Activated CD8-positive, alpha-beta T cell treated with anti-CD3 and anti-CD28 coated beads for 36 hours (primary cell): ENCODE measurements around the gene ZNF407. TPM values are rescaled to one million over a fixed set of nuclear protein-coding genes. Genes with fewer than 3 reads are reported as not detected.

Source experiments
- ATAC-seq: fragments of 200-7000 bp; cut with Tn5 transposase; one replicate; pipeline ENCODE4 v1.10.0; 2021; ENCODE audit warnings: mild to moderate bottlenecking, moderate library complexity
- CTCF ChIA-PET: fragments of 350-600 bp; sonication (Branson Sonifier 250); formaldehyde crosslinking; loops from one replicate; lab custom pipeline; 2021; ENCODE audit warnings: antibody characterized with exemption; lab: Charles Lee
- POLR2A ChIA-PET: fragments of 350-600 bp; sonication (Branson Sonifier 250); formaldehyde crosslinking; loops from one replicate; lab custom pipeline; 2021; ENCODE audit warnings: antibody characterized with exemption; lab: Charles Lee
- DNase-seq: peaks from one replicate; pipeline ENCODE4 v3.0.0-alpha.2; 2020
- H3K27ac Mint-ChIP-seq: one replicate; pipeline ENCODE4 v1.8.0; 2021; ENCODE audit warnings: mild to moderate bottlenecking, mixed read lengths
- H3K27me3 Mint-ChIP-seq: one replicate; pipeline ENCODE4 v1.8.0; 2021; ENCODE audit warnings: mixed read lengths
- H3K36me3 Mint-ChIP-seq: one replicate; pipeline ENCODE4 v1.8.0; 2021; ENCODE audit warnings: low read depth, mixed read lengths
- H3K4me1 Mint-ChIP-seq: one replicate; pipeline ENCODE4 v1.8.0; 2021; ENCODE audit warnings: low read depth, mixed read lengths
- H3K4me3 Mint-ChIP-seq: one replicate; pipeline ENCODE4 v1.8.0; 2021; ENCODE audit warnings: mild to moderate bottlenecking, moderate library complexity, mixed read lengths
- H3K9me3 Mint-ChIP-seq: one replicate; pipeline ENCODE4 v1.8.0; 2021; ENCODE audit warnings: mixed read lengths
- intact Hi-C: fragments of 100-400 bp; cut with micrococcal nuclease; formaldehyde crosslinking; loops from one replicate; pipeline ENCODE4 v1.10.0; 2022
- total RNA-seq, 2 experiments: library from RNA; stranded (reverse); gene quantifications; one replicate each; pipeline ENCODE4 v1.2.3, GENCODE V29; 2021
- TF ChIP-seq, protein P1 (sequence below): fragments of 200-600 bp; IDR thresholded peaks from one replicate; pipeline ENCODE4 v1.8.0; 2022; ENCODE audit warnings: antibody characterized with exemption, mild to moderate bottlenecking

ZNF407 gene
- total RNA-seq, 2 experiments from 2014 or later = 9.9 to 10.8 TPM

DNA sequence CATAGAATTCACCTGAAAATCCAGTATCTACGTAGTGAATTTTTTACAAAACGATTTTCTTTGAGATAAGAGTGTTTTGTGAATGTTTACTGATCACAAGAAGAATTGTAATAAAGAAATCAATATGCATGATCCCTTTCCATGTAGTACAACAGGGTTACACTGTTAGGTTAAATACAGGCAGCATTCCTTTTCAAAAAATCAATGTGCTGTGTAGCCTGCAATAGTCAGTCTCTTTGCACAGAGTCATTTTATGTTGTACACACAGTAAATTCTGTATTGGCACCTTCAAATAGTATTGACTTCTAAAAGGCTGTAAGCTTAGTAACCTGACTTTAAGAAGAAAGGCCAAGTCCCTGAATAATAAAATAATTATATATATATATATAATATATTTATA, 63.3 kb downstream of the ZNF407 start:
- TF ChIP-seq, protein P1, sequence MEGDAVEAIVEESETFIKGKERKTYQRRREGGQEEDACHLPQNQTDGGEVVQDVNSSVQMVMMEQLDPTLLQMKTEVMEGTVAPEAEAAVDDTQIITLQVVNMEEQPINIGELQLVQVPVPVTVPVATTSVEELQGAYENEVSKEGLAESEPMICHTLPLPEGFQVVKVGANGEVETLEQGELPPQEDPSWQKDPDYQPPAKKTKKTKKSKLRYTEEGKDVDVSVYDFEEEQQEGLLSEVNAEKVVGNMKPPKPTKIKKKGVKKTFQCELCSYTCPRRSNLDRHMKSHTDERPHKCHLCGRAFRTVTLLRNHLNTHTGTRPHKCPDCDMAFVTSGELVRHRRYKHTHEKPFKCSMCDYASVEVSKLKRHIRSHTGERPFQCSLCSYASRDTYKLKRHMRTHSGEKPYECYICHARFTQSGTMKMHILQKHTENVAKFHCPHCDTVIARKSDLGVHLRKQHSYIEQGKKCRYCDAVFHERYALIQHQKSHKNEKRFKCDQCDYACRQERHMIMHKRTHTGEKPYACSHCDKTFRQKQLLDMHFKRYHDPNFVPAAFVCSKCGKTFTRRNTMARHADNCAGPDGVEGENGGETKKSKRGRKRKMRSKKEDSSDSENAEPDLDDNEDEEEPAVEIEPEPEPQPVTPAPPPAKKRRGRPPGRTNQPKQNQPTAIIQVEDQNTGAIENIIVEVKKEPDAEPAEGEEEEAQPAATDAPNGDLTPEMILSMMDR = no peak
- intact Hi-C loops = no loop called here
- ChIA-PET POLR2A (no interaction called here), CTCF (interaction anchor here (1.2 kb wide), 1 partner anchor 38 kb away, joined by 3 read pairs; no protein-coding TSS in a partner anchor)
- H3K4me3 Mint-ChIP-seq = no peak overlapping the region
- H3K4me1 Mint-ChIP-seq = no peaks in the 10 kb centered on the region
- H3K9me3 Mint-ChIP-seq = no peaks in the 10 kb centered on the region
- ATAC-seq = no peak
- DNase-seq = no peak
- no peak overlapping the region for H3K27ac Mint-ChIP-seq
- no peaks in the 10 kb centered on the region for H3K27me3 Mint-ChIP-seq
- H3K36me3 Mint-ChIP-seq = no peaks in the 10 kb centered on the region

DNA sequence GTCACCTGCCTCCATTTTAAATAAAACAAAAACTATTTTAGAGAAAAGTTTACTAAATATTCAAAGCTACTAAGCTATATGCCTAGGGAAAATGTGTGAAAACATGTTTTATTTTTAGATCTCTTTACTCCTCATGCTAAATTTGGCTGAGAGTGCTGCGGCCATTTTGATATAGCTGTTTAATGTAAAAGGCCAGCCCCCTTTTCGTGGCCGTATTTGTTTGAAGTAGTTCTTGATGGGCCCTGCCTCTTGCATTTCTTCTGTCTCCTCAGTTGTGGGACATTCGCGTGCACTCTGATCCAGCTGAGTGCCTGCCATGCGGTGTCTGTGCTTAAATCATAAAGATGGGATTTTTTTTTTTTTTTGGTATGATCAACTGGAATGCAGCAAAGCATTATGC, 64.0 kb downstream of the ZNF407 start:
- Mint-ChIP-seq H3K4me1 (no peaks in the 10 kb centered on the region), H3K36me3 (no peaks in the 10 kb centered on the region), H3K27ac (no peak overlapping the region), H3K27me3 (no peaks in the 10 kb centered on the region), H3K4me3 (no peak overlapping the region), H3K9me3 (no peaks in the 10 kb centered on the region)
- intact Hi-C loops = no loop called here
- no peak for DNase-seq
- CTCF ChIA-PET = interaction anchor here (1.2 kb wide), 1 partner anchor 38 kb away, joined by 3 read pairs; no protein-coding TSS in a partner anchor
- POLR2A ChIA-PET = no interaction called here
- TF ChIP-seq, protein P1 = no peak
- no peak for ATAC-seq

- TF ChIP-seq, protein P1 = no peak
- intact Hi-C loops = no loop called here
- POLR2A ChIA-PET = no interaction called here
Observed at GRCh38 chr18:74662622-74663021, 65.0 kb downstream of the ZNF407 start.

DNA sequence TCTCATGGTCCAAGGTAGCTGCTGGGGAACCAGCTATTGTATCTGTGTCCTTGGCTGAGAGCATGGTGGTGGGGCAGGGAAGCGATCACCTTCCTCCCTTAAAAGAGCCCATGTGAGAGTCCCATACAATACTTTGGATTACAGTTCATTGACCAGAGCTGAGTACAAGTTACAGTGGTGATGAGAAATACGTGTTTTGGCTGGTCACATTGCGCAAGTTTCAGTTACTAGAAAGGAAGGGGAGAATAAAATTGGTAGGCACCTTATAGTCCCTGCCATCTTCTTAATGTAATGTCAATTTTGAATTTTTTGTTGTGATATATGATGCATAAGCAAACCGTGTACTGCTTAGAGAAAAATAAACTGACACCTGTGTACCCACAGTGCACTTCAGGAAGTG, 67.7 kb downstream of the ZNF407 start:
- H3K4me1 Mint-ChIP-seq = no peaks in the 10 kb centered on the region
- peaks cover 6% of the 10 kb centered on the region for H3K36me3 Mint-ChIP-seq
- POLR2A ChIA-PET = interaction anchor here (1.0 kb wide), 1 partner anchor 29 kb away, joined by 3 read pairs; no protein-coding TSS in a partner anchor
- intact Hi-C loops = no loop called here
- CTCF ChIA-PET = interaction anchor here (2.7 kb wide), 1 partner anchor 13 kb away, joined by 7 read pairs; no protein-coding TSS in a partner anchor
- no peaks in the 10 kb centered on the region for H3K27me3 Mint-ChIP-seq
- H3K27ac Mint-ChIP-seq = no peak overlapping the region
- ATAC-seq = no peak
- DNase-seq = no peak
- no peaks in the 10 kb centered on the region for H3K9me3 Mint-ChIP-seq
- H3K4me3 Mint-ChIP-seq = no peak overlapping the region
- TF ChIP-seq, protein P1 = no peak

More at GRCh38 chr18:74662622-74663021, 65.0 kb downstream of the ZNF407 start:
- ATAC-seq (no peak), DNase-seq (no peak)
- CTCF ChIA-PET = interaction anchor here (0.7 kb wide), 1 partner anchor 170 kb away, joined by 3 read pairs; no protein-coding TSS in a partner anchor
- Mint-ChIP-seq H3K4me1 (no peaks in the 10 kb centered on the region), H3K9me3 (no peaks in the 10 kb centered on the region), H3K36me3 (no peaks in the 10 kb centered on the region), H3K4me3 (no peak overlapping the region), H3K27ac (no peak overlapping the region), H3K27me3 (no peaks in the 10 kb centered on the region)

DNA sequence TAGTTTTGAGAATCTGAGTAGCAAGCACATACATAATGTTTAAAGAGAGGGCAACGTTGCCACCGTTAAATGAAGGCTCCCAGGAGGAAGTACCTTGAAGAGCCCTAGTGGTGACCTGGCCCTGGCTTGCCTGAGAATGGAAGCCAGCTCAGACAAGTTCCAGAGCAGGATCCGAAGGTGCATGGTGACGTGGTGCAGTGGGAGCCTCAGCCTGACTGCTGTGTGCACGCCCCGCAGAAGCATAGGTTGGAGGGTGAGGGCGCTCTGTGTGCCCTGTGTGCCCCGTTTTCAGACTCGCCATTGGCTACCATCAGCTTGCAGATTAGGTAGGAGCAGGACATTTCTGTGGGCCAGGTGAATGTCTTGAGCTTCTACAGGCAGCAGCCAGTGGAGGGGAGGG, 68.2 kb downstream of the ZNF407 start:
- H3K4me3 Mint-ChIP-seq = no peak overlapping the region
- intact Hi-C loops = no loop called here
- ATAC-seq (no peak), DNase-seq (no peak)
- no peaks in the 10 kb centered on the region for H3K4me1 Mint-ChIP-seq
- TF ChIP-seq, protein P1 = no peak
- no peaks in the 10 kb centered on the region for H3K9me3 Mint-ChIP-seq
- ChIA-PET CTCF (interaction anchor here (2.7 kb wide), 1 partner anchor 14 kb away, joined by 7 read pairs; no protein-coding TSS in a partner anchor), POLR2A (interaction anchor here (1.0 kb wide), 1 partner anchor 29 kb away, joined by 3 read pairs; no protein-coding TSS in a partner anchor)
- H3K36me3 Mint-ChIP-seq = peaks cover 8% of the 10 kb centered on the region
- no peaks in the 10 kb centered on the region for H3K27me3 Mint-ChIP-seq
- no peak overlapping the region for H3K27ac Mint-ChIP-seq
